ENCODE results near the gene XRN2. TPM values are rescaled to one million over a fixed set of nuclear protein-coding genes. Genes with fewer than 3 reads are reported as not detected.
A peak's percentile ranks its signal among the peaks of the same experiment; 100 is the strongest.
"Not testable (repeated sequence)": the region's sequence is repeated elsewhere in the genome, so short reads cannot be mapped to it uniquely, and the experiment has no call there.

XRN2 gene
- total RNA-seq, 4 donors from 2014 or later, result 60.5 to 116 (median 68.6) TPM

GRCh38 chr20:21395666-21396598 is 92.8 kb downstream of the XRN2 start:
- ATAC-seq (ENCODE audit: low FRiP score) (peak; percentile 45), DNase-seq (ENCODE audit: low spot score) (no peak)
- no peak for TF ChIP-seq CTCF (IDR thresholded peaks at IDR 0.05)

GRCh38 chr20:21396599-21397340 is 93.6 kb downstream of the XRN2 start:
- TF ChIP-seq CTCF (IDR thresholded peaks at IDR 0.05), result no peak
- ATAC-seq (ENCODE audit: low FRiP score) (no peak), DNase-seq (ENCODE audit: low spot score) (no peak)

- no peak for DNase-seq (ENCODE audit: low spot score)
- TF ChIP-seq CTCF (IDR thresholded peaks at IDR 0.05), result no peak
- ATAC-seq (ENCODE audit: low FRiP score), result peak; percentile 39
Observed at GRCh38 chr20:21397341-21398108, 94.4 kb downstream of the XRN2 start, which contains the start of gene NKX2-4. Gene NKX2-4, minus strand, starts transcription at chr20:21397526. Its CDS starts 127 bp downstream, at chr20:21397399.

GRCh38 chr20:21398109-21399004 is 95.2 kb downstream of the XRN2 start:
- TF ChIP-seq CTCF (IDR thresholded peaks at IDR 0.05), result no peak
- DNase-seq (ENCODE audit: low spot score), result no peak

GRCh38 chr20:21399005-21399475 is 95.9 kb downstream of the XRN2 start:
- no peak for TF ChIP-seq CTCF (IDR thresholded peaks at IDR 0.05)
- no peak for ATAC-seq (ENCODE audit: low FRiP score)
- no peak for DNase-seq (ENCODE audit: low spot score)

More at GRCh38 chr20:21398109-21399004, 95.2 kb downstream of the XRN2 start:
- no peak for ATAC-seq (ENCODE audit: low FRiP score)

- ATAC-seq (ENCODE audit: low FRiP score), result no peak
- no peak for TF ChIP-seq CTCF (IDR thresholded peaks at IDR 0.05)
Observed at GRCh38 chr20:21411725-21412124, 108.6 kb downstream of the XRN2 start.

GRCh38 chr20:21413996-21414395 is 110.9 kb downstream of the XRN2 start:
- DNase-seq (ENCODE audit: low spot score); ATAC-seq (ENCODE audit: low FRiP score): not testable (repeated sequence)

More at GRCh38 chr20:21411725-21412124, 108.6 kb downstream of the XRN2 start:
- no peak for DNase-seq (ENCODE audit: low spot score)

- not testable (repeated sequence) for ATAC-seq (ENCODE audit: low FRiP score)
Observed at GRCh38 chr20:21419147-21419546, 116.0 kb downstream of the XRN2 start.

More at GRCh38 chr20:21419147-21419546, 116.0 kb downstream of the XRN2 start:
- not testable (repeated sequence) for DNase-seq (ENCODE audit: low spot score)
